ENCODE measurements around the gene CDADC1. TPM values are rescaled to one million over a fixed set of nuclear protein-coding genes. Genes with fewer than 3 reads are reported as not detected.
"Not testable (repeated sequence)": the region's sequence is repeated elsewhere in the genome, so short reads cannot be mapped to it uniquely, and the experiment has no call there.

Gene CDADC1
- polyA plus RNA-seq, 1 donor = 9.2 TPM

DNA sequence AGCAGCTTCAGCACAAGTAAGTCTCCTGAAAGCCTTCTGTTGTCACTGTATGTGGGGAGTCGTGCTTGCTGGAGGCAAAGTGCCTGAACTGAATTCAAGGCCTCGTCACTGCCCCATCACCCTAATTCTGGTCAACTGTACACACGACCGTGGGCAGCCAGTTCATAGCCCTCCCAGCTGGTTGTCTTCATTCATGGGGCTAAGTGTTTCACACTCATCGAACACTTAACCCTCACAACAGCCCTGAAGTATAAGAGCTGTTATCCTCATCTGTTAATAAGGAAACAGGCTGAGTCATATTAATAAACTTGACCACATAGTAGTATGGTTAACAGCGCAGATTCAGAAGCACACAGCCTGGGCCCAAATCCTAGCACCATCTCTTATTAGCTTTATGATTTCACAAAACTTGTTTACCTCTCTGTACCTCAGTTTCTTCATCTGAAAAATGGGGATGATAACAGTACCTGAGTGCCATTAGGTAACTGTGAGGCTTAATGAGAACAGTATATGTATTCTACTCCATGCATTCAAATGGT is 66.7 kb downstream of the CDADC1 start:
- H3K36me3 ChIP-seq (ENCODE audit: control insufficient read depth, insufficient read depth, low read length) = peaks cover 5% of the 10 kb centered on the region
- H3K4me1 ChIP-seq (ENCODE audit: control insufficient read depth, insufficient read depth, low read length) = peaks cover 9% of the 10 kb centered on the region
- peak overlapping the region; percentile 43 for H3K27ac ChIP-seq (ENCODE audit: low read length)
- H3K4me3 ChIP-seq (ENCODE audit: low read length) = no peak overlapping the region
- DNase-seq = no peak
- H3K9me3 ChIP-seq (ENCODE audit: control insufficient read depth, low read depth, low read length) = no peaks in the 10 kb centered on the region
- 100% methylated on average over 1 of the region's 6 CpGs for WGBS (ENCODE audit: insufficient coverage, low lambda C conversion rate)
- no peaks in the 10 kb centered on the region for H3K27me3 ChIP-seq (ENCODE audit: control insufficient read depth, insufficient read depth, low read length)

DNA sequence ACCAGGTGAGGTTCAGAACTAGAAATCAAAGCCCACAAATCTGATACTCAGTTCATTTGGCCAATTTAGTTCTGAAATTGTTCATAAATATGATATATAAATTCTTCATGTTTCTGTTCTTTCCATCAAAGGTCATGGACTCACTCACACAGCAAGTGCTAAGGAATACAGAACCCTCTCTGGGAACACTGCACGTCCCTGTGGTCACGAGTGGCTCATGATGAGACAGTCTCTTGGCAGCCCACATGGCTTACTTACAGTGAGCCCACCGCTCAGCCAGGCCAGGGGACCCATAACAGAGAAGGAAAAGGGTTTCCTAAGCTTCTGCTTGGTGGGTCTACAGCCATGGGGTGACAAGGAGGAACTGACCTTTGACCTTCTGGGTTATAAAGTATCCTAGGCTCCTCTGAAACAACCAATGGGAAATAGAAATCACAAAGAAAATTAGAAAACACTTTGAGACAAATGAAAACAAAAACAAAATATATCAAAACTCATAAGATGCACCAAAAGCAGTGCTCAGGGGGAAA is 67.4 kb downstream of the CDADC1 start:
- Histone ChIP-seq H3K9me3 (ENCODE audit: control insufficient read depth, low read depth, low read length) (no peaks in the 10 kb centered on the region), H3K27me3 (ENCODE audit: control insufficient read depth, insufficient read depth, low read length) (no peaks in the 10 kb centered on the region), H3K27ac (ENCODE audit: low read length) (no peak overlapping the region), H3K4me3 (ENCODE audit: low read length) (no peak overlapping the region), H3K36me3 (ENCODE audit: control insufficient read depth, insufficient read depth, low read length) (peaks cover 2% of the 10 kb centered on the region), H3K4me1 (ENCODE audit: control insufficient read depth, insufficient read depth, low read length) (peaks cover 9% of the 10 kb centered on the region)
- no CpG with 5 or more reads among the region's 3 CpGs for WGBS (ENCODE audit: insufficient coverage, low lambda C conversion rate)
- DNase-seq = no peak

DNA sequence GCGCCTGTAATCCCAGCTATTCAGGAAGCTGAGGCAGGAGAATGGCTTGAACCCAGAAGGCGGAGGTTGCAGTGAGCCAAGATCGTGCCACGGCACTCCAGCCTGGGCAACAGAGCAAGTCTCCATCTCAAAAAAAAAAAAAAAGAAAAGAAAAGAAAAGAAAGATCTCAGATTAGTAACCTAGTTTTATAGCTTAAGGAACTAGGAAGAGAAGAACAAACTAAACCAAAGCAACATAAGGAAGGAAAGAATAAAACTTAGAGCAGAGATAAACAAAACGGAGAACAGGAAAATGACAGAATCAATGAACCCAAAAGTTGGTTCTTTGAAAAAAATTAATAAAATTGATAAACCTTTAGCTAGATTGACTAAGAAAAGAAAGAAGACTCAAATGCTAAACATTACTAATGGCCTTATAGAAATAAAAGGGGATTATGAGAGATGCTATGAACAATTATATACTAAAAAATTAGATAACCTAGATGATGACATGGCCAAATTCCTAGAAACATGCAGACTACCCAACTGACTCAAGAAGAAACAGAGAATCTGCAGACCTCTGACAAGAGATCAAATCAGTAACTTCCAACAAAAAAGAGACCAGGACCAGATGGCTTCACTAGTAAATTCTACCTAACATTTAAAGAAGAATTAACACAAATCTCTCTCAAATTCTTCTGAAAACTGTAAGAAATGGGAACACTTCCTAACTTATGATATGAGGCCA is 68.2 kb downstream of the CDADC1 start:
- DNase-seq = no peak
- H3K36me3 ChIP-seq (ENCODE audit: control insufficient read depth, insufficient read depth, low read length) = no peaks in the 10 kb centered on the region
- no peaks in the 10 kb centered on the region for H3K27me3 ChIP-seq (ENCODE audit: control insufficient read depth, insufficient read depth, low read length)
- no peaks in the 10 kb centered on the region for H3K9me3 ChIP-seq (ENCODE audit: control insufficient read depth, low read depth, low read length)
- H3K4me3 ChIP-seq (ENCODE audit: low read length) = no peak overlapping the region
- 97% methylated on average over 4 of the region's 5 CpGs for WGBS (ENCODE audit: insufficient coverage, low lambda C conversion rate)
- H3K4me1 ChIP-seq (ENCODE audit: control insufficient read depth, insufficient read depth, low read length) = peaks cover 9% of the 10 kb centered on the region
- no peak overlapping the region for H3K27ac ChIP-seq (ENCODE audit: low read length)

DNA sequence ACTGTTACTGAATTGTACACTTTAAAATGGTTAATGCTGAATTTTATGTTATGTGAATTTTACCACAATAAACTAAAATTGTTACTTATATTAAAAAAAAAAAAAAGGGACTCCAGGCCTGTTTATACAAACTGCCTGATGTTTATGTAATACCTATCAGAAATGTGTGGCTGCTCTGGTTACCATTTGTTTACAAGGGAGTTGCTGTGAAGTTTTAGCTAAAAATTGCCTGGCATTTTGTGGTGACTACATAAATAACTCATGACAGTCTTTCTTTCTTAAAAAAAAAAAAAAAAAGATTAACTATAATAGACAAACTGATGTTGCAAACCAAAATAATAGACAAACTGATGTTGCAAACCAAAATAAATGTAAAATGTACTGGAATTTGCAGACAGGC is 71.8 kb downstream of the CDADC1 start:
- H3K9me3 ChIP-seq (ENCODE audit: control insufficient read depth, low read depth, low read length) = no peaks in the 10 kb centered on the region
- no peak for DNase-seq
- H3K4me3 ChIP-seq (ENCODE audit: low read length) = no peak overlapping the region
- no peaks in the 10 kb centered on the region for H3K27me3 ChIP-seq (ENCODE audit: control insufficient read depth, insufficient read depth, low read length)
- no peak overlapping the region for H3K27ac ChIP-seq (ENCODE audit: low read length)
- H3K36me3 ChIP-seq (ENCODE audit: control insufficient read depth, insufficient read depth, low read length) = no peaks in the 10 kb centered on the region
- H3K4me1 ChIP-seq (ENCODE audit: control insufficient read depth, insufficient read depth, low read length) = no peaks in the 10 kb centered on the region

DNA sequence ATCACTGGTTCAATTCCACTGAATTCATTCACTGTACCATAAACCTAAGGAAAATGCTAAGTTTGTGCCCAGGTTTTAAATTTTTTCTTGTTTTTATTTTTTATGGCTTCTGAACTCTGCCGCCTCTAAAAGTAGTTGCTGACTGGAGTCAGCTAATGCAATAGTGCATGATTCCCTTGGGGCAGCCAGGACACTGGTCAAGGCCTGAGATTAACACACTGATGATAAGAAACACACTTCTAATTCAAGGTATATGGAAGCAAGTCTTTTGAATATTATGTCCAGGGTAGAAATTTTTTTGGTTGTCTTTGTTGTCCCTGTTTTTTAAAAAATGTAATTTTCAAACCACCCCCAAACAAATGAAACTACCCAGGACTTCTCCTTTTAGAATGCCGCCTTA is 72.2 kb downstream of the CDADC1 start:
- H3K4me3 ChIP-seq (ENCODE audit: low read length) = no peak overlapping the region
- no peaks in the 10 kb centered on the region for H3K36me3 ChIP-seq (ENCODE audit: control insufficient read depth, insufficient read depth, low read length)
- H3K27me3 ChIP-seq (ENCODE audit: control insufficient read depth, insufficient read depth, low read length) = no peaks in the 10 kb centered on the region
- WGBS (ENCODE audit: insufficient coverage, low lambda C conversion rate) = 100% methylated on average over 1 of the region's 2 CpGs
- no peak overlapping the region for H3K27ac ChIP-seq (ENCODE audit: low read length)
- no peak for DNase-seq
- H3K9me3 ChIP-seq (ENCODE audit: control insufficient read depth, low read depth, low read length) = no peaks in the 10 kb centered on the region
- no peaks in the 10 kb centered on the region for H3K4me1 ChIP-seq (ENCODE audit: control insufficient read depth, insufficient read depth, low read length)

DNA sequence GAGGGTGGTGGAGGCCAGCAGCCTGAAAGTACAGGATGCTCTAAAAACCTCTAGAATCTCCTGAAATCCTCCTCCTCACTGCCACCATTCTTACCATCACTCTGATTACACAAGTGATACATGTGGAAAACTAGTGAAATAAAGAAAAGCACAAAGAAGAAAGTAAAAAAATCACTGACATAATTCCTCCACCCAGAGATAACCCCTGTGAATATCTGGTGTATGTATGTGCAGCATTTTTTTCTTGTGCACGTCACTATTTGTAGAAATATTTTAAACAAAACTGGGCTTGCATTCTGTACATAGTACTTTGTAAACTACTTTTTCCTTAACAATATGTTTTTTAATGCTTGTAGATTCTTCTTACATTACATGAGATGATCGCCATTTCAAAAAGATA is 73.2 kb downstream of the CDADC1 start:
- H3K27me3 ChIP-seq (ENCODE audit: control insufficient read depth, insufficient read depth, low read length) = no peaks in the 10 kb centered on the region
- H3K9me3 ChIP-seq (ENCODE audit: control insufficient read depth, low read depth, low read length) = no peaks in the 10 kb centered on the region
- H3K36me3 ChIP-seq (ENCODE audit: control insufficient read depth, insufficient read depth, low read length) = no peaks in the 10 kb centered on the region
- WGBS (ENCODE audit: insufficient coverage, low lambda C conversion rate) = 90% methylated on average over 2 of the region's 2 CpGs
- no peak for DNase-seq
- H3K4me3 ChIP-seq (ENCODE audit: low read length) = no peak overlapping the region
- H3K4me1 ChIP-seq (ENCODE audit: control insufficient read depth, insufficient read depth, low read length) = no peaks in the 10 kb centered on the region
- no peak overlapping the region for H3K27ac ChIP-seq (ENCODE audit: low read length)

DNA sequence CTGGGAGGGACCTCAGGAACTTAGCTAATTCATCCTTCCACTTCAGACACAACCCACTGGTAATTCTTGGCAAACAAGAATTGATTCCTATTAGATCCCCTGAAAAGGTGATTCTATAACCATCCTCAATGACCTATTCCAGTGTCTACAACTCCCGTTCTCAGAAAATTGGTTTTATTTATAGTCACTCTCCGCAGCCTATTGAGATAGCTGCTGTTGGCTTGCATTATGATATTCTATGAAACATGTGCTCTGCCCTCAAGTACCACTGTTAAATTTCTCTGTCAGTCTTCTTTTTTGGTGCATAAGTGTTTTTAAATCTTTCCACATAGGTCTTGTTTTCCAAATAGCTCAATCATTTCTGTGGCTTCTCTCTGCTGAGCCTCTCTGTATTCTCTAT is 75.0 kb downstream of the CDADC1 start:
- 100% methylated on average over 2 of the region's 2 CpGs for WGBS (ENCODE audit: insufficient coverage, low lambda C conversion rate)
- H3K27ac ChIP-seq (ENCODE audit: low read length) = no peak overlapping the region
- H3K27me3 ChIP-seq (ENCODE audit: control insufficient read depth, insufficient read depth, low read length) = no peaks in the 10 kb centered on the region
- H3K36me3 ChIP-seq (ENCODE audit: control insufficient read depth, insufficient read depth, low read length) = no peaks in the 10 kb centered on the region
- no peaks in the 10 kb centered on the region for H3K4me1 ChIP-seq (ENCODE audit: control insufficient read depth, insufficient read depth, low read length)
- DNase-seq = no peak
- no peaks in the 10 kb centered on the region for H3K9me3 ChIP-seq (ENCODE audit: control insufficient read depth, low read depth, low read length)
- no peak overlapping the region for H3K4me3 ChIP-seq (ENCODE audit: low read length)

DNA sequence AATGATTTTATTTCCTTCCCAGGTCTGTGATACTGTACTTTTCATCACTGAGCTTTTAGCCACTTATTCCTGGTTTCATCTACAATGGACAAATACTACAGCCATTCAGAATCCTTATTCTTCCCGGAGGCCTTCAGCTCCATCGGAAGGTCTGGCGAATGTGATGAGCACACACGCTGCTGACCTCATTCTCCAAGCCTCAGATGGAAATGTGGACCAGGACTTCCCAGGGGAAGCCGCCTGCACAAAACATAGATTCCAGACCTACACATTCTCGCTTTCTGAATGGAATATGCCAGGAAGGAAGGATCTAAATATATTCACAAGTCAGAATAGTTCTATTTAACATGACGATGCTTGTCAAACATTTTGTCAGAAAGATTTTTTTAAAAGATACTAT is 75.6 kb downstream of the CDADC1 start:
- no peaks in the 10 kb centered on the region for H3K27me3 ChIP-seq (ENCODE audit: control insufficient read depth, insufficient read depth, low read length)
- WGBS (ENCODE audit: insufficient coverage, low lambda C conversion rate) = 100% methylated on average over 1 of the region's 7 CpGs
- H3K4me1 ChIP-seq (ENCODE audit: control insufficient read depth, insufficient read depth, low read length) = no peaks in the 10 kb centered on the region
- no peak overlapping the region for H3K27ac ChIP-seq (ENCODE audit: low read length)
- H3K9me3 ChIP-seq (ENCODE audit: control insufficient read depth, low read depth, low read length) = no peaks in the 10 kb centered on the region
- H3K4me3 ChIP-seq (ENCODE audit: low read length) = no peak overlapping the region
- DNase-seq = no peak
- H3K36me3 ChIP-seq (ENCODE audit: control insufficient read depth, insufficient read depth, low read length) = no peaks in the 10 kb centered on the region

DNA sequence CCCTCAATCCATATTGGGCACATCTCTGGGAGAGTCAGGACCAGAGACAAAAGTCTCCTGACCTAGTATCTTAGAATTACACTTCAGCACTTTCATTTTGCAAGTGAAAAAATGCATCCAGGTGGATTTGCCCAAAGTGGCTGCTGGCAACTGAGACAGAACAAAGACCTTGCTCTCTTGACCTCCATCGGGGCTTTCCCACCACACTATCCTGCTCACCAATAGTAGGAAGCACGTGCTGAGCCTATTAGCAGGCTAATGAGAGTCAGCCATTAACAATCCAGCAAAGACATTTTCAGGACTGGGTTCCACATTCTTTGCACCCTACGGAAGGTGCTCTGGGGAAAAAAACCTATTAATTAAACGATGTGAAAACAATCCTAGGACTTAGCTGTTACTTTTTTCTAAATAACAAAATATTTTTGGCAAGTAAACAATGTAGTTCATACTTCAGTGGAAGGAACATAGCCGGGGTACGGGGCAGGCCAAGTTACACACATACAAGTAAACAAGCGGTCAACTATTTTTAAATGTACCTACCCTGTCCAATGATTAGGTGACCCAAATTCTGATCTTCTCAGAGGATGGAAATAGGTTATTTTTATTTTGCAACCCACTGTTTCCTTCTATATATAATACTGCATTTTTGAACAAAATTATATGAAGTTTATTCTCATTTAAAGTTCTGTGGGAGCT is 78.6 kb downstream of the CDADC1 start:
- Histone ChIP-seq H3K27ac (ENCODE audit: low read length) (no peak overlapping the region), H3K36me3 (ENCODE audit: control insufficient read depth, insufficient read depth, low read length) (no peaks in the 10 kb centered on the region), H3K4me1 (ENCODE audit: control insufficient read depth, insufficient read depth, low read length) (no peaks in the 10 kb centered on the region), H3K4me3 (ENCODE audit: low read length) (no peak overlapping the region), H3K9me3 (ENCODE audit: control insufficient read depth, low read depth, low read length) (no peaks in the 10 kb centered on the region), H3K27me3 (ENCODE audit: control insufficient read depth, insufficient read depth, low read length) (no peaks in the 10 kb centered on the region)
- 88% methylated on average over 3 of the region's 7 CpGs for WGBS (ENCODE audit: insufficient coverage, low lambda C conversion rate)
- no peak for DNase-seq

DNA sequence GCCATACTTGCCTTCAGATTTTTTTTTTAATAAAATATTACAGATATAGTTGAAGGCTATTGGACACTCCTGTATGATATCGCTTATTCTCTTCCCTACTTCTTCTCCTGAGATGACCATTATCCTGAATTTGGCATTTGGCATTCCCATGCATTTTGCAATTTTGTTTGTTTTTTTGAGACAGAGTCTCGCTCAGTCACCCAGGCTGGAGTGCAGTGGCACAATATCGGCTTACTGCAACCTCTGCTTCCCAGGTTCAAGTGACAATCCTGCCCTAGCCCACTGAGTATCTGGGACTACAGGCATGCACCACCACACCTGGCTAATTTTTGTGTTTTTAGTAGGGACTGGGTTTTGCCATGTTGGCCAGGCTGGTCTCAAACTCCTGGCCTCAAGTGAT is 79.4 kb downstream of the CDADC1 start:
- not testable (repeated sequence) for H3K9me3 ChIP-seq (ENCODE audit: control insufficient read depth, low read depth, low read length); H3K27me3 ChIP-seq (ENCODE audit: control insufficient read depth, insufficient read depth, low read length); H3K4me1 ChIP-seq (ENCODE audit: control insufficient read depth, insufficient read depth, low read length); H3K27ac ChIP-seq (ENCODE audit: low read length); DNase-seq; H3K4me3 ChIP-seq (ENCODE audit: low read length); H3K36me3 ChIP-seq (ENCODE audit: control insufficient read depth, insufficient read depth, low read length)
- WGBS (ENCODE audit: insufficient coverage, low lambda C conversion rate) = 100% methylated on average over 2 of the region's 3 CpGs

Data from large intestine (tissue), 3 donors.